Right atrium auricular region (tissue), 2 donors: ENCODE measurements around the gene SMCO1. TPM values are rescaled to one million over a fixed set of nuclear protein-coding genes. Genes with fewer than 3 reads are reported as not detected.

ENCODE experiments used
- DNase-seq: peaks from one replicate; pipeline ENCODE4 v3.0.0-alpha.2; 2019; ENCODE audit warnings: low spot score
- H3K27ac ChIP-seq, 2 donors: fragments of 200-600 bp; sonication (generic); 1 replicate in 1 of 2; 2 replicates in 1 of 2; pipeline ENCODE4 v1.5.1; 2016 to 2019
- H3K27me3 ChIP-seq, 2 donors: fragments of 200-600 bp; sonication (generic); one replicate each; pipeline versions ENCODE4 v1.5.1 to v1.6.0; 2017 to 2019
- H3K36me3 ChIP-seq: fragments of 200-600 bp; sonication (generic); one replicate; pipeline ENCODE4 v1.5.1; 2016
- H3K4me1 ChIP-seq, 2 donors: fragments of 200-600 bp; sonication (generic); one replicate each; pipeline versions ENCODE4 v1.5.1 to v1.6.0; 2017 to 2019
- H3K4me3 ChIP-seq, 2 donors: fragments of 200-600 bp; sonication (generic); 1 replicate in 1 of 2; 2 replicates in 1 of 2; pipeline ENCODE4 v1.5.1; 2017 to 2019; ENCODE audit warnings: mild to moderate bottlenecking in 1 of 2, moderate library complexity in 1 of 2
- H3K9me3 ChIP-seq, 2 donors: fragments of 200-600 bp; sonication (generic); one replicate each; pipeline ENCODE4 v1.5.1; 2019
- CTCF ChIP-seq, 2 donors: fragments of 200-600 bp; sonication (generic); IDR thresholded peaks; one replicate each; pipeline ENCODE4 v1.5.1; 2019; ENCODE audit warnings: antibody characterized with exemption in 2 of 2
- total RNA-seq, 2 donors: library from RNA; depleted of rRNA; stranded (reverse); fragments of >200 nt; gene quantifications; one replicate each; pipeline ENCODE4 v1.1.0, GENCODE V29; 2016

SMCO1 gene
- total RNA-seq, 2 donors from 2014 or later: 3.6 to 42.3 TPM

GRCh38 chr3:196496183-196496582 is 19.0 kb downstream of the SMCO1 start:
- DNase-seq: no peak
- Histone ChIP-seq H3K4me3 (no peak overlapping the region), H3K27me3 (no peaks in the 10 kb centered on the region), H3K27ac (no peak overlapping the region), H3K9me3 (no peaks in the 10 kb centered on the region), H3K4me1 (peaks cover 0 to 20% of the 10 kb centered on the region in 2 donors), H3K36me3 (no peaks in the 10 kb centered on the region)
- no peak for TF ChIP-seq CTCF (IDR thresholded peaks at IDR 0.05)

GRCh38 chr3:196493292-196493691 is 21.9 kb downstream of the SMCO1 start:
- no peaks in the 10 kb centered on the region for H3K36me3 ChIP-seq
- no peaks in the 10 kb centered on the region for H3K27me3 ChIP-seq
- peaks cover 0 to 5% of the 10 kb centered on the region in 2 donors for H3K4me1 ChIP-seq
- no peak for TF ChIP-seq CTCF (IDR thresholded peaks at IDR 0.05)
- no peak overlapping the region for H3K27ac ChIP-seq
- DNase-seq: no peak
- no peaks in the 10 kb centered on the region for H3K9me3 ChIP-seq
- H3K4me3 ChIP-seq: no peak overlapping the region

GRCh38 chr3:196492080-196492479 is 23.1 kb downstream of the SMCO1 start:
- DNase-seq: no peak
- Histone ChIP-seq H3K9me3 (no peaks in the 10 kb centered on the region), H3K4me3 (no peak overlapping the region), H3K27me3 (no peaks in the 10 kb centered on the region), H3K36me3 (peaks cover 9% of the 10 kb centered on the region), H3K27ac (no peak overlapping the region), H3K4me1 (peaks cover 0 to 5% of the 10 kb centered on the region in 2 donors)
- TF ChIP-seq CTCF (IDR thresholded peaks at IDR 0.05): no peak

- Histone ChIP-seq H3K36me3 (peaks cover 31% of the 10 kb centered on the region), H3K4me1 (peaks cover 0 to 5% of the 10 kb centered on the region in 2 donors), H3K27ac (no peak overlapping the region), H3K27me3 (no peaks in the 10 kb centered on the region), H3K9me3 (no peaks in the 10 kb centered on the region), H3K4me3 (no peak overlapping the region)
- DNase-seq: no peak
- no peak for TF ChIP-seq CTCF (IDR thresholded peaks at IDR 0.05)
Observed at GRCh38 chr3:196489747-196490146, 25.4 kb downstream of the SMCO1 start.

GRCh38 chr3:196486263-196486662 is 28.9 kb downstream of the SMCO1 start:
- H3K27ac ChIP-seq: no peak overlapping the region

More at GRCh38 chr3:196486263-196486662, 28.9 kb downstream of the SMCO1 start:
- peak; percentile 20 to 54 for TF ChIP-seq CTCF (IDR thresholded peaks at IDR 0.05)
- no peak for DNase-seq
- Histone ChIP-seq H3K27me3 (no peaks in the 10 kb centered on the region), H3K4me1 (peaks cover 0 to 4% of the 10 kb centered on the region in 2 donors), H3K4me3 (no peak overlapping the region), H3K36me3 (peaks cover 59% of the 10 kb centered on the region), H3K9me3 (no peaks in the 10 kb centered on the region)
